NCI-H748 treated with DMSO at 0.1 percent for 48 hours (cell line): ENCODE results near the gene COL18A1.

Experiments used
- DNase-seq: peaks from one replicate; lab custom pipeline; 2025; lab: John Stamatoyannopoulos, UW

COL18A1 gene

GRCh38 chr21:45383111-45383614 lies 21.8 kb upstream of the COL18A1 start:
- no peak for DNase-seq

DNA sequence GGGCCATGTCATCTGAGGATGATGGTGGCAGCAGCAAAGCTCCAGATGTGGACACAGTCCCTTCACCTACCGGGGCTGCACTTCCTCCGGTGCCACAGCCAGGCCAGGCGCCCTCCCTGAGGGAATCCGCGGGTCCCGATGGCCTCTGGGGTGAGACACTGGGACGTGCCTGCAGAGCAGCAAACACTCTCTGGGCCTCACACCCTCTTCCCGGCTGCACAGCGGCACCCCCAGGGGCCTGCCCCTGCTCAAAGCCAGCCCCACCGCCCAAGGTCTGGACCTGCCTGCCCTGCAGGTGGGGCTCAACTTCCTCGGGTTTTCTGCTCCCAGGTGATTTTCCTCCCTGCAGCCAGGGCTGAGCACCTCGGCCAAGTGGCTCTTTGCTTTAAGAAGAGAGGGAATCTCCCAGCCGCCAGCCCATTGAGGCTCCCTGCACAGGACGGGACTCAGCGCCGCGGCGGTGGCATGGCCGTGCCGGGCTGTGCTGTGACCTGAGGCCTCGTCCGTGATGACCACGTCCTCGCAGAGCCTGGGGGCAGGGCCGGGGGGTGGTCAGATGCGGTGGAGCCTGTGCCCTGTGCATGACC lies 21.3 kb upstream of the COL18A1 start:
- no peak for DNase-seq

- DNase-seq = no peak
These were observed 20.1 kb upstream of the COL18A1 start for GRCh38 chr21:45384656-45385548.

GRCh38 chr21:45385549-45386050 lies 19.4 kb upstream of the COL18A1 start:
- no peak for DNase-seq

DNA sequence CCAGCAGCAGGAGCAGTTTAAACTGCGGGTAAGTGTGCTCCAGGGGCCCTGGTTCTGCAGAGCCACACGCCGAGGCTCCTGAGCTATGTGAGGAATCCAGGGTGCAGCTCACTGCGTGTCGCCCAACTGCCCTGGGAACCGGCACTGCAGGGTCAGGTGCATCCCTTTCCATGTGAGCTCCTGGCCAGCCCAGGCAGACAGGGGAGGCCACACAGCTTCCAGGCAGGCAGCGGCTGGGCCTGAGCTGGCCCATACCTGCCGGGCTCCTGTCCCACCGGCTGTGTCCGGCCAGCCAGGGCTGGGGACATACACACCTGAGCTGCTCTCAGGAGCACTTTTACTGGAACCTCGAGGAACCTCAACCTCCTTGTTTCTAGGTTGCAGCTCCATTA lies 18.6 kb upstream of the COL18A1 start:
- DNase-seq = no peak

- no peak for DNase-seq
These were observed 18.1 kb upstream of the COL18A1 start for GRCh38 chr21:45386728-45387371.

- no peak for DNase-seq
These were observed 17.5 kb upstream of the COL18A1 start for GRCh38 chr21:45387506-45387905.

DNA sequence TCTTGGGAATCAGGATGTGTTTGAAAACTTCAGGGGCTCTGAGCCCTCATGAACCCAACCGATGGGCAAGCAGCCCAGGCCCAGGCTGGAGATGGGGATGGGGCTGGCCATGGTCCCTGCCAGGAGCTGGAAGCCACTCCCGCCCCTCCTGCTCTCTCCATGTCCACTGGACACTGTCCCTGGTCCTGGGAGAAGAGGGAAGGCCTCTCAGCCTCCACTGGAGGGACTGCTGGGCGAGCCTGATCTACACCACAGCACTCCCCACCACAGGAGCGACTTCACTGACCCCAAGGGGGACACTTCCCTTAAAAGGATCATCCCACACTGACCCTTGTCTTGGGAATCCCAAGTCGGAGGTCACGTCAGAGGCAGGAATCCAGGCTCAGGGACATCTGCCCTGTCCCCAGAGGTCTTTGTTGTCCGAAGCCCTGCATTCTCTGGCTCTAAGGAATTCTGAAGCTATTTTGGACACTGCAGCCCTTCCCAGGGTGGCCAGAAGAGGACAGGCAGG lies 16.9 kb upstream of the COL18A1 start:
- DNase-seq = no peak

- DNase-seq = no peak
These were observed 16.2 kb upstream of the COL18A1 start for GRCh38 chr21:45388611-45389296.

- DNase-seq = no peak
These were observed 14.7 kb upstream of the COL18A1 start for GRCh38 chr21:45390121-45390751.

DNA sequence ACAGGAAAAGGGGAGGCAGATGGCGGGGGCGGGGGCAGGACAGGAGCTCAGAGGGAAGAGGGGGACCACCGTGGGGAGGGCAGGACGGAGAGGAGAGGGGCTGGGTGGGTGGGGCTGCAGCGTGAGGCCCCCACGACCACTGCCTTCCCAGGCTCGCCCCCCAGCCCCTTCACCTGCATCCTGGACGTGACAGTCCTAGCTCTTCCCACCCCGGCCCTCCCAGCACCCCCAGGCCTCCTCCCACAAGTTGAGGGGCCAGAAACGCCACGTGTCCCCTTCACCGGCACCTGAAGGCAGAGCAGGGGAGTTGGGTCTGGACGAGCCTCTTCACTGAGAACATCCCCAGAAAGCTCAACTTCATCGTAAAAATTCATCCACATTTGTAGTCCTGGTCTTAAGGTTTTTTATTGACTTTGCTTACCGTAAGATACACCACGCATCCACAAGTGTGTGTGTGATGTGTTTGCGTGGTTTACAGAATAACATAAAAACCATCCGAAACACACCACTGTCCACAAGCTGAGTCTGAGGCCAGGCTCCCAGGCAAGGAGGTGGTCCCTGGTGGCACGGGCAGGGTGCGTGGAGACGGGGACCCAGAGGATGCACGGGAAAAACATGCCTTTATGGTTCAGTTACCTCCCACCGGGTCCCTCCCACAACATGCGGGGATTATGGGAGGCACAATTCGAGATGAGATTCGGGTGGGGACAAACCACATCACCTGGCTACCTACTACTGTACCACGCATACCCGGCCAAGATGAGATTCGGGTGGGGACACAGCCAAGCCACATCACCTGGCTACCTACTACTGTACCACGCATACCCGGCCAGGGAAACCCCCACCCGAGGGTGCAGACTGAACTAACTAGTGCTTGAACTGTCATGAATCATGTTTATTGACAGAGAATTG lies 13.9 kb upstream of the COL18A1 start:
- DNase-seq = no peak

GRCh38 chr21:45391743-45392572 lies 13.0 kb upstream of the COL18A1 start:
- DNase-seq = no peak

DNA sequence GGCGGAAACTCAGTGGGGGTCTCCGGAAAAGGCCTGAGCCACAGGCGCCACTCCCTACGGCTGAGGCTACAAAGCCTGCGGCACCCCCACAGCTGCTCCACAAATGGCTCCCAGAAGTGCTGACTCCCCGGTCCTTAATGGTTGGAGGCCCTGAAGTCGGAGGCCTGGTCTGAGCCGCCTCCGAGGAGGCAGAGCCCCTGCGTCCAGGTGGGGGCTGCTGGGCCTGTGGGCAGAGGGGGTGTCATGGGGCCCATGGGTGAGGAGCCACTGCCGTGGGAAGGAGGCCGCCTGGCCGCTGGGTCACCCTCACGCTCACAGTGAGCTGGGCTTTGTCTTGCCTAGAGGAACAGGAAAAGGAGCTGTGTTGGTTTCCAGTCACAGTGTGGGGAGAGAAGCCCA lies 12.4 kb upstream of the COL18A1 start:
- no peak for DNase-seq

DNA sequence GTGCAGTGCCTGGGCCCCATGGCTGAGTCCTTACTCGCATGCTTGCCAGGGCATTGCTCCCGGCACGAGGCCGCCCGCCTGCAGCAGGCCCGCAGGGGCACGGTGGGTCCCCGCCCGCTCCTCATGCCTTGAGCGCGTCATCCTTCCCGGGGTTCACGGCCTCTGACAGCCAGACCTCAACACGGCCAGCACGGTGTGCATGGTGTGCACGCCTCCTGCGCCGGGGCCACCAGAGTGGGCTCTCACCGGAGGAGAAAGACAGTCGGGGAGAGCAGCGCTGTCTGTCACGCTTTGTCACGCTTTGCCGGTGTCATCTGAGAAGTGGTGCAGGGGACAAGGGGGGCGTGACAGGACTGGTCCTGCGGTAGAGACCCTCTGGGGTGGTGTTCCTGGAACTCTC lies 11.9 kb upstream of the COL18A1 start:
- DNase-seq = no peak

GRCh38 chr21:45393833-45394638 lies 10.9 kb upstream of the COL18A1 start:
- no peak for DNase-seq

DNA sequence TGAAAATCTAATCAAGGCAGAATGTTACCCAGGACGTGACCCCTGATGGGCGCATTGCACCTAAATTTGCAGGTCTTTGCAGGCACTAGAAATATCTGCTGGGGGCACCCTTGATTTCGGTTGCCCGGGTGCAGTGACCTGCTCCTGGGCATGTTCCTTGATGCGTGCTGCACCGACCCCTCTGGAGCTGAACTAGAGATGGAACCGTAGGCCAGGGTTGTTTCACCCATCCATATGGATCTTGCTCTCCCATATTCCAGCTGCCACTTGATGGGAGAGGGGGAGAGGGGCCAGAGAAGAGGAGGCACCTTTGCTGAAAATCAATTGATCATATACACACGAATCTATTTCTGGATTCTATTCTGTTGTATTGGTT lies 8.4 kb upstream of the COL18A1 start:
- DNase-seq = no peak

DNA sequence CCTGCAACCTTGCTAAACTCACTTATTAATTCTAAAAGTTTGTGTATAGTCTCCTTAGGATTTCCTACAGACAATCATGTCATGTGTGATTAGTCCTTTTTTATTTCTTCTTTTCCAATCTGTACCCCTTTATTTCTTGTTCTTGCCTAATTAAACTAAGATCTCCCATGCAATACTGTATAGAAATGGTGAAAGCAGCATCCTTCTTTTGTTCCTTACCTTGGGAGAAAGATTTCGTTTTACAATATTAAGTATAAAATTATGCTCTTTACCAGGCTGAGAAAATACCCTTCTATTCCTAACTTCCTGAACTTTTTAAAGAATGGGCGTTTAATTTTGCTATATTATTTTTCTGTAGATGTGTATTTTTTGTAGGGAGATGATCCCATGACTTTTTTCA lies 7.6 kb upstream of the COL18A1 start:
- DNase-seq = no peak

GRCh38 chr21:45401054-45401518 lies 3.9 kb upstream of the COL18A1 start:
- DNase-seq = no peak
